ENCODE measurements around the gene COQ2.
"Not testable (repeated sequence)": the region's sequence is repeated elsewhere in the genome, so short reads cannot be mapped to it uniquely, and the experiment has no call there.

The COQ2 gene

DNA sequence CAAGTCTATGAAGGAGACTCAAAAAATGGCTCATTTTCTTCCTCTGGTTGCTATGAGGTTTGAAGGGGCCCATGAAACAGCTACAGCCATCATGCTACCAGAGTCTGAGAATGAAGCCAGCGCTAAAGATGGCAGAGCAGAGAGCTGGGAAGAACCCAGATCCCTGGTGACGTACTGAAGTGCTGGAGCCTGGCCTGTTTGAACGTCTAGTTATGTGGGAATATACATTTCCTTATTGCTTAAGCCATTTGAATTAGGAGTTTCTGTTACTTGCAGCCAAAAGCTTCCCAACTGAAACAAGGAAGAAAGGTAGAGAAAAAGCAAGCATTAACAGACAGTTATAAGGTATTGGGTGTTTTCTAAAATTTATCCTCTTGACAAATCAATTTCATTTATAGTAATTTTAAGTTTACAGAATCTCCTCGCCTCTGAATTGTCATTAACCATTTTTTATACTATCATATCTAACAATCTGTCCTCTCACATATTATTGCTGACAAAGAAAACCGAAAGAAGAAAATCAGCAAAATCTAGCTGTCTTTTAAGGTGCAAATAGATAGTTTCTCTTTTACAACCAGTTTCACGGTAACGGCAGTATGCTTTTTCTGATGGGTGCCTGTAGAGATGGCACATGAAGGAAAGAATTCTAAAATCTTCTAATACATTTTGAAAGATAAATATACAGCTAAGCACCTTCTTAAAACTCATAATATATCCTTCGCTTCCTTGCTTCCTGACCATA lies 8.9 kb upstream of the COQ2 start:
- Histone ChIP-seq H4K20me1 (ENCODE audit: control insufficient read depth, insufficient read depth, low read depth, low read length) (no peaks in the 10 kb centered on the region), H3K27ac (ENCODE audit: low read depth, low read length) (no peak overlapping the region), H3K4me2 (ENCODE audit: low read length) (no peak overlapping the region), H3K4me3 (ENCODE audit: low read length) (no peak overlapping the region), H3K9me3 (ENCODE audit: control insufficient read depth, insufficient read depth, low read length) (no peaks in the 10 kb centered on the region; the same call in 1 of the 2 replicates), H3K9me2 (replicated peaks; ENCODE audit: control insufficient read depth, low read length) (no peaks in the 10 kb centered on the region), H3K4me1 (ENCODE audit: control insufficient read depth, low read length) (no peaks in the 10 kb centered on the region), H3F3A (ENCODE audit: control insufficient read depth, insufficient read depth) (no peaks in the 10 kb centered on the region), H3K36me3 (ENCODE audit: control insufficient read depth, low read length) (no peaks in the 10 kb centered on the region), H3K79me2 (ENCODE audit: control insufficient read depth, low read length) (no peaks in the 10 kb centered on the region), H3K27me3 (ENCODE audit: control insufficient read depth, low read length) (no peaks in the 10 kb centered on the region)
- no peak for TF ChIP-seq EZH2phosphoT487 (IDR thresholded peaks at IDR 0.05; ENCODE audit: borderline replicate concordance, low read length)
- TF ChIP-seq, protein P1, sequence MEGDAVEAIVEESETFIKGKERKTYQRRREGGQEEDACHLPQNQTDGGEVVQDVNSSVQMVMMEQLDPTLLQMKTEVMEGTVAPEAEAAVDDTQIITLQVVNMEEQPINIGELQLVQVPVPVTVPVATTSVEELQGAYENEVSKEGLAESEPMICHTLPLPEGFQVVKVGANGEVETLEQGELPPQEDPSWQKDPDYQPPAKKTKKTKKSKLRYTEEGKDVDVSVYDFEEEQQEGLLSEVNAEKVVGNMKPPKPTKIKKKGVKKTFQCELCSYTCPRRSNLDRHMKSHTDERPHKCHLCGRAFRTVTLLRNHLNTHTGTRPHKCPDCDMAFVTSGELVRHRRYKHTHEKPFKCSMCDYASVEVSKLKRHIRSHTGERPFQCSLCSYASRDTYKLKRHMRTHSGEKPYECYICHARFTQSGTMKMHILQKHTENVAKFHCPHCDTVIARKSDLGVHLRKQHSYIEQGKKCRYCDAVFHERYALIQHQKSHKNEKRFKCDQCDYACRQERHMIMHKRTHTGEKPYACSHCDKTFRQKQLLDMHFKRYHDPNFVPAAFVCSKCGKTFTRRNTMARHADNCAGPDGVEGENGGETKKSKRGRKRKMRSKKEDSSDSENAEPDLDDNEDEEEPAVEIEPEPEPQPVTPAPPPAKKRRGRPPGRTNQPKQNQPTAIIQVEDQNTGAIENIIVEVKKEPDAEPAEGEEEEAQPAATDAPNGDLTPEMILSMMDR (IDR thresholded peaks at IDR 0.05; ENCODE audit: low read depth, low read length, poor library complexity, severe bottlenecking) = no peak

DNA sequence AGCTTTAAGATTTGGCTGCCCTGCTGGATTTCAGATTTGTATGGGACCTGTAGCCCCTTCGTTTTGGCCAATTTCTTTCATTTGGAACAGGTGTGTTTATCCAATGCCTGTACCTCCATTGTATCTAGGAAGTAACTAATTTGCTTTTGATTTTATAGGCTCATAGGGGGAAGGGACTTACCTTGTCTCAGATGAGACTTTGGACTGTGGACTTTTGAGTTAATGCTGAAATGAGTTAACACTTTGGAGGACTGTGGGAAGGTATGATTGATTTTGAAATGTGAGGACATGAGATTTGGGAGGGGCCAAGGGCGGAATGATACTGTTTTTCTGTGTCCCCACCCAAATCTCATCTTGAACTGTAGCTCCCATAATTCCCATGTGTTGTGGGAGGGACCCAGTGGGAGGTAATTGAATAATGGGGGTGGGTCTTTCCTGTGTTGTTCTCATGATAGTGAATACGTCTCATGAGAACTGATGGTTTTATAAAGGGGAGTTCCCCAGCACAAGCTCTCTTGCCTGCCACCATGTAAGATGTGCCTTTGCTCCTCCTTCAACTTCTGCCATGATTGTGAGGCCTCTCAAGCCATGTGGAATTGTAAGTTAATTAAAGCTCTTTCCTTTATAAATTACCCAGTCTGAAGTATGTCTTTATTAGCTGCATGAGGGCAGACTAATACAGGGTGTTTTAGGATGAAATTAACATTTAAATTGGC lies 5.6 kb upstream of the COQ2 start:
- not testable (repeated sequence) for H3K27me3 ChIP-seq (ENCODE audit: control insufficient read depth, low read length); H3K36me3 ChIP-seq (ENCODE audit: control insufficient read depth, low read length); H3F3A ChIP-seq (ENCODE audit: control insufficient read depth, insufficient read depth); H3K27ac ChIP-seq (ENCODE audit: low read depth, low read length); H3K4me1 ChIP-seq (ENCODE audit: control insufficient read depth, low read length); H3K4me3 ChIP-seq (ENCODE audit: low read length); H3K9me3 ChIP-seq (ENCODE audit: control insufficient read depth, insufficient read depth, low read length); H3K79me2 ChIP-seq (ENCODE audit: control insufficient read depth, low read length); H3K4me2 ChIP-seq (ENCODE audit: low read length); H3K9me2 ChIP-seq (replicated peaks; ENCODE audit: control insufficient read depth, low read length); H4K20me1 ChIP-seq (ENCODE audit: control insufficient read depth, insufficient read depth, low read depth, low read length)

DNA sequence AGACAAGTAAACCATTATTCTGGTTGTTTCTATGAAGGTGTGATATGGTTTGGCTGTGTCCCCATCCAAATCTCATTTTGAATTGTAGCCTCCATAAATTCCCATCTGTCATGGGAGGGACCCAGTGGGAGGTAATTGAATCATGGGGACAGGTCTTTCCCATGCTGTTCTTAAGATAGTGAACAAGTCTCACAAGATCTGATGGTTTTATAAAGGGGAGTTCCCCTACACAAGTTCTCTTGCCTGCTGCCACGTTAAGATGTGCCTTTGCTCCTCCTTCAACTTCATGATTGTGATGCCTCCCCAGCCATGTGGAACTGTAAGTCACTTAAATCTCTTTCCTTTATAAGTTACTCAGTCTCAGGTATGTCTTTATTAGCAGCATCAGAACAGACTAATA lies 3.8 kb upstream of the COQ2 start:
- not testable (repeated sequence) for H3K36me3 ChIP-seq (ENCODE audit: control insufficient read depth, low read length); H3K4me2 ChIP-seq (ENCODE audit: low read length); H4K20me1 ChIP-seq (ENCODE audit: control insufficient read depth, insufficient read depth, low read depth, low read length); H3K9me2 ChIP-seq (replicated peaks; ENCODE audit: control insufficient read depth, low read length); H3K9me3 ChIP-seq (ENCODE audit: control insufficient read depth, insufficient read depth, low read length); H3K4me3 ChIP-seq (ENCODE audit: low read length); H3K27me3 ChIP-seq (ENCODE audit: control insufficient read depth, low read length); H3F3A ChIP-seq (ENCODE audit: control insufficient read depth, insufficient read depth); H3K27ac ChIP-seq (ENCODE audit: low read depth, low read length); H3K79me2 ChIP-seq (ENCODE audit: control insufficient read depth, low read length)
- H3K4me1 ChIP-seq (ENCODE audit: control insufficient read depth, low read length) = peaks cover 16% of the 10 kb centered on the region

DNA sequence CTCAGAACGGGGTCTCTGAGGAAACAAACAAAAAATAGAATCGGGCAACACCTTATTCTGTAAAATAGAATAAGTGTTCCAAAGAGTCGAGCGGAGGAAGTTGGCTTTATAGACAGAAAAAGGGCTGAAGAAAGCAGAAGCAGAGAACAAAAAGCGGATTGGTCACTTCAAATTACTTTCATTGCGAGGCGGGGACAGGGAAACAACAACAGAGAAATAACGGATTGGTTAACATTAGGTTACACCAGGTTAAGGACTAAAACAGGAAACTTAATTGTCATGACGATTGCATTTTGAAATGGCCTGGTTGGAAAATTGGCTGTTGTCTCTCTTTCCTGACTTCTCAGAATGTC lies 433 bp upstream of the COQ2 start:
- Histone ChIP-seq H3K79me2 (ENCODE audit: control insufficient read depth, low read length) (peaks cover 30% of the 10 kb centered on the region), H3F3A (ENCODE audit: control insufficient read depth, insufficient read depth) (peaks cover 15% of the 10 kb centered on the region), H3K4me1 (ENCODE audit: control insufficient read depth, low read length) (peaks cover 36% of the 10 kb centered on the region), H3K4me3 (ENCODE audit: low read length) (peak overlapping the region; percentile 85), H3K4me2 (ENCODE audit: low read length) (peak overlapping the region; percentile 89), H3K36me3 (ENCODE audit: control insufficient read depth, low read length) (no peaks in the 10 kb centered on the region), H4K20me1 (ENCODE audit: control insufficient read depth, insufficient read depth, low read depth, low read length) (no peaks in the 10 kb centered on the region), H3K9me3 (ENCODE audit: control insufficient read depth, insufficient read depth, low read length) (no peaks in the 10 kb centered on the region), H3K27ac (ENCODE audit: low read depth, low read length) (peak overlapping the region; percentile 62), H3K9me2 (replicated peaks; ENCODE audit: control insufficient read depth, low read length) (no peaks in the 10 kb centered on the region), H3K27me3 (ENCODE audit: control insufficient read depth, low read length) (no peaks in the 10 kb centered on the region)
- no peak for TF ChIP-seq EZH2phosphoT487 (IDR thresholded peaks at IDR 0.05; ENCODE audit: borderline replicate concordance, low read length)
- TF ChIP-seq, protein P1 (IDR thresholded peaks at IDR 0.05; ENCODE audit: low read depth, low read length, poor library complexity, severe bottlenecking) = no peak
